Neural cell (in vitro differentiated cells): ENCODE results near the gene SSBP2. TPM values are rescaled to one million over a fixed set of nuclear protein-coding genes. Genes with fewer than 3 reads are reported as not detected.

Experiments
- H2AFZ ChIP-seq: fragments of 200-600, 300-800 bp; sonication (generic), shearing (Covaris generic); 2 replicates; pipeline ENCODE4 v1.6.0; 2014; ENCODE audit warnings: low read depth, mild to moderate bottlenecking, antibody characterized with exemption, low read length, moderate library complexity
- H3F3A ChIP-seq: fragments of 200-600 bp; shearing (Covaris generic); 2 replicates; pipeline ENCODE4 v1.6.1; 2016; ENCODE audit warnings: mild to moderate bottlenecking, moderate library complexity, mixed read lengths, antibody characterized with exemption, low read length; ENCODE audit not compliant: insufficient read depth, poor library complexity, severe bottlenecking
- H3K27ac ChIP-seq: fragments of 200-600, 300-800 bp; sonication (generic), shearing (Covaris generic); 2 replicates; pipeline ENCODE4 v1.5.1; 2014; ENCODE audit warnings: mild to moderate bottlenecking, low read length, moderate library complexity
- H3K27me3 ChIP-seq: fragments of 300-800, 200-600 bp; sonication (generic), shearing (Covaris generic); 2 replicates; pipeline ENCODE4 v1.6.0; 2014; ENCODE audit warnings: mild to moderate bottlenecking, low read depth, low read length, moderate library complexity; ENCODE audit not compliant: insufficient read depth
- H3K36me3 ChIP-seq: fragments of 300-800, 200-600 bp; sonication (generic), shearing (Covaris generic); 2 replicates; pipeline ENCODE4 v1.5.1; 2014; ENCODE audit warnings: mild to moderate bottlenecking, antibody characterized with exemption, low read length, moderate library complexity; ENCODE audit not compliant: insufficient read depth
- H3K4me2 ChIP-seq: fragments of 300-800, 200-600 bp; sonication (generic), shearing (Covaris generic); 2 replicates; pipeline ENCODE4 v1.6.0; 2014; ENCODE audit warnings: mild to moderate bottlenecking, low read length
- H3K4me3 ChIP-seq: fragments of 300-800, 200-600 bp; sonication (generic), shearing (Covaris generic); 2 replicates; pipeline ENCODE4 v1.5.1; 2014; ENCODE audit warnings: mild to moderate bottlenecking, low read length, moderate library complexity
- H3K79me2 ChIP-seq: fragments of 200-600 bp; shearing (Covaris generic); replicated peaks from 2 replicates; pipeline ENCODE4 v1.6.0; 2014; ENCODE audit warnings: mild to moderate bottlenecking, low read length, moderate library complexity; ENCODE audit not compliant: insufficient read depth
- H3K9ac ChIP-seq: fragments of 300-800, 200-600 bp; sonication (generic), shearing (Covaris generic); 2 replicates; pipeline ENCODE4 v1.6.1; 2016; ENCODE audit warnings: mild to moderate bottlenecking, low read length, mixed read lengths
- H3K9me2 ChIP-seq: fragments of 200-600 bp; shearing (Covaris generic); 2 replicates; pipeline ENCODE4 v1.6.1; 2016; ENCODE audit warnings: mild to moderate bottlenecking, low read length, mixed read lengths; ENCODE audit not compliant: insufficient read depth
- H3K9me3 ChIP-seq: fragments of 200-600, 300-800 bp; sonication (generic), shearing (Covaris generic); 2 replicates; pipeline ENCODE4 v1.6.1; 2016; ENCODE audit warnings: mild to moderate bottlenecking, mixed run types, low read length, moderate library complexity, mixed read lengths
- H4K20me1 ChIP-seq: fragments of 200-600 bp; shearing (Covaris generic); 2 replicates; pipeline ENCODE4 v1.6.1; 2016; ENCODE audit warnings: mild to moderate bottlenecking, mixed run types; ENCODE audit not compliant: insufficient read depth
- EP300 ChIP-seq: fragments of 450-650 bp; conservative IDR thresholded peaks from 2 replicates; pipeline ENCODE4 v1.6.1; 2014; ENCODE audit warnings: antibody characterized with exemption, mild to moderate bottlenecking, moderate library complexity; ENCODE audit not compliant: poor library complexity, severe bottlenecking
- EZH2 ChIP-seq: fragments of 200-600, 300-800 bp; shearing (Covaris generic), sonication (generic); IDR thresholded peaks from 2 replicates; pipeline ENCODE4 v1.6.1; 2014; ENCODE audit warnings: antibody characterized with exemption, low read length, borderline replicate concordance, mild to moderate bottlenecking; ENCODE audit not compliant: insufficient read depth, poor library complexity, severe bottlenecking
- MXI1 ChIP-seq: fragments of 450-650 bp; conservative IDR thresholded peaks from 2 replicates; pipeline ENCODE4 v1.6.1; 2014; ENCODE audit warnings: antibody characterized with exemption, mild to moderate bottlenecking; ENCODE audit not compliant: poor library complexity, severe bottlenecking
- POLR2AphosphoS5 ChIP-seq: IDR thresholded peaks from 2 replicates; pipeline ENCODE4 v1.6.1; 2012
- RAD21 ChIP-seq: fragments of 450-650 bp; conservative IDR thresholded peaks from 2 replicates; pipeline ENCODE4 v1.6.1; 2014; ENCODE audit warnings: antibody characterized with exemption, mild to moderate bottlenecking, moderate library complexity
- REST ChIP-seq: IDR thresholded peaks from 2 replicates; pipeline ENCODE4 v1.6.1; 2012; ENCODE audit warnings: borderline replicate concordance
- SMC3 ChIP-seq: fragments of 450-650 bp; conservative IDR thresholded peaks from 2 replicates; pipeline ENCODE4 v1.6.1; 2014; ENCODE audit warnings: antibody characterized with exemption, mild to moderate bottlenecking, moderate library complexity; ENCODE audit not compliant: poor library complexity
- TAF1 ChIP-seq: IDR thresholded peaks from 2 replicates; pipeline ENCODE4 v1.6.1; 2012; ENCODE audit warnings: low read depth
- polyA plus RNA-seq: library from polyadenylated mRNA; depleted of rRNA; stranded (reverse); fragments of >200 nt; gene quantifications from 2 replicates; pipeline ENCODE4 v1.2.3, GENCODE V29; 2014
- TF ChIP-seq, protein P1 (sequence below): fragments of 450-650 bp; IDR thresholded peaks from 2 replicates; pipeline ENCODE4 v1.5.1; 2014; ENCODE audit warnings: antibody characterized with exemption, mild to moderate bottlenecking, moderate library complexity; ENCODE audit not compliant: poor library complexity, severe bottlenecking

Gene SSBP2
- polyA plus RNA-seq, 1 donor from 2014 or later: 128 TPM

DNA sequence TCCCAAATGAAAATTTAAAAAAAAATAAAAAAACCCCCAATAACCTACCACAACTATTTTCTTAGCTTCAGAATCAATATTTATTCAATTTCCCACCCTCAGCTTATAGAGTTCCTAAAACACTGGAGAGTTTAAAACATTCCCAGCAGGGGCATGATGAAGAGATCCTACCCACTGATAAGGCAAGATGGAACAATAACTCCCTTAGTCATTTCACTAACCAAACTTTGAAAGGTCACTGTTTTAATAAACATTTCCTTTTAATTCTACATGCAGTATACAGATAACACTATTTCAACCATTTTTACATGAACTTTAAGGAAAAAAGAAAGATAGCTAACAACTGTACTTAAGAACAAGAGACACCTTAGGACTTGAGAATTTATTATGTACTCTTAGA lies 322.0 kb downstream of the SSBP2 start:
- no peaks in the 10 kb centered on the region for H3F3A ChIP-seq
- TF ChIP-seq, protein P1, sequence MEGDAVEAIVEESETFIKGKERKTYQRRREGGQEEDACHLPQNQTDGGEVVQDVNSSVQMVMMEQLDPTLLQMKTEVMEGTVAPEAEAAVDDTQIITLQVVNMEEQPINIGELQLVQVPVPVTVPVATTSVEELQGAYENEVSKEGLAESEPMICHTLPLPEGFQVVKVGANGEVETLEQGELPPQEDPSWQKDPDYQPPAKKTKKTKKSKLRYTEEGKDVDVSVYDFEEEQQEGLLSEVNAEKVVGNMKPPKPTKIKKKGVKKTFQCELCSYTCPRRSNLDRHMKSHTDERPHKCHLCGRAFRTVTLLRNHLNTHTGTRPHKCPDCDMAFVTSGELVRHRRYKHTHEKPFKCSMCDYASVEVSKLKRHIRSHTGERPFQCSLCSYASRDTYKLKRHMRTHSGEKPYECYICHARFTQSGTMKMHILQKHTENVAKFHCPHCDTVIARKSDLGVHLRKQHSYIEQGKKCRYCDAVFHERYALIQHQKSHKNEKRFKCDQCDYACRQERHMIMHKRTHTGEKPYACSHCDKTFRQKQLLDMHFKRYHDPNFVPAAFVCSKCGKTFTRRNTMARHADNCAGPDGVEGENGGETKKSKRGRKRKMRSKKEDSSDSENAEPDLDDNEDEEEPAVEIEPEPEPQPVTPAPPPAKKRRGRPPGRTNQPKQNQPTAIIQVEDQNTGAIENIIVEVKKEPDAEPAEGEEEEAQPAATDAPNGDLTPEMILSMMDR: no peak
- TF ChIP-seq EP300: no peak
- TF ChIP-seq MXI1: no peak
- TF ChIP-seq EZH2: no peak
- TF ChIP-seq TAF1: no peak
- no peak for TF ChIP-seq POLR2AphosphoS5
- TF ChIP-seq RAD21: no peak
- TF ChIP-seq SMC3: no peak
- no peak for TF ChIP-seq REST
- no peaks in the 10 kb centered on the region for H3K27me3 ChIP-seq
- H2AFZ ChIP-seq: no peak overlapping the region
- no peaks in the 10 kb centered on the region for H3K79me2 ChIP-seq
- no peaks in the 10 kb centered on the region for H3K9me2 ChIP-seq
- no peak overlapping the region for H3K4me3 ChIP-seq
- H3K4me2 ChIP-seq: no peak overlapping the region
- H4K20me1 ChIP-seq: no peaks in the 10 kb centered on the region
- H3K9ac ChIP-seq: no peak overlapping the region
- no peaks in the 10 kb centered on the region for H3K36me3 ChIP-seq
- H3K9me3 ChIP-seq: no peaks in the 10 kb centered on the region
- no peak overlapping the region for H3K27ac ChIP-seq

DNA sequence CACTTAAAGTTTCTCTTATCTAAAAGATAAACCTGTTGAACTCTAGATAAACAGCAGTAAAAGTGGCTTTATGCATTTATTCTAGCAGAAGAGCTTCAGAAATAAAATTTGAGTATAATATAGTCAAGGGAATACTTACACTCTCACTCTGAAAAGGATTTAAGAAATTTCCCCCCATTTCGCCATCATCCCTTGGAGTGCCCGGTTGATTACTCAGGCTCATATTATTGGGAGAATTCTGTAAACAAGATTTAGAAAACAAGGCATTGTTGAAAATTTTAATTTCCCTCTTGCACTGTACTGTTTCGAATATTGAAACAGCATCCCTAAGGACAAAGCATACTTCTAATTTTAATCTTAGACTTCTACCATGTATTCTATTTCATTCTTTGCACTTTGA lies 322.5 kb downstream of the SSBP2 start:
- Histone ChIP-seq H3K27ac (no peak overlapping the region), H3K36me3 (no peaks in the 10 kb centered on the region), H3K4me2 (no peak overlapping the region), H3F3A (no peaks in the 10 kb centered on the region), H2AFZ (no peak overlapping the region), H3K9ac (no peak overlapping the region), H3K9me3 (no peaks in the 10 kb centered on the region), H3K27me3 (no peaks in the 10 kb centered on the region), H3K9me2 (no peaks in the 10 kb centered on the region), H3K79me2 (no peaks in the 10 kb centered on the region), H3K4me3 (no peak overlapping the region), H4K20me1 (no peaks in the 10 kb centered on the region)
- TF ChIP-seq EZH2: no peak
- TF ChIP-seq MXI1: no peak
- no peak for TF ChIP-seq EP300
- TF ChIP-seq POLR2AphosphoS5: no peak
- TF ChIP-seq REST: no peak
- TF ChIP-seq TAF1: no peak
- TF ChIP-seq SMC3: no peak
- TF ChIP-seq, protein P1: no peak
- no peak for TF ChIP-seq RAD21
